Retinal pigment epithelial cell (primary cell): ENCODE data around the gene GRB7.

Source experiments
- DNase-seq: peaks from one replicate; pipeline ENCODE4 v3.0.0-alpha.2; 2010; ENCODE audit warnings: low read depth
- H3K4me3 ChIP-seq: 2 replicates; pipeline ENCODE4 v1.5.1; 2011; ENCODE audit warnings: mild to moderate bottlenecking, low read length, control low read depth, moderate library complexity
- TF ChIP-seq, protein P1 (sequence below): conservative IDR thresholded peaks from 2 replicates; pipeline ENCODE4 v1.5.1; 2011; ENCODE audit warnings: low read depth, low read length, control low read depth, inconsistent platforms

GRB7 gene

DNA sequence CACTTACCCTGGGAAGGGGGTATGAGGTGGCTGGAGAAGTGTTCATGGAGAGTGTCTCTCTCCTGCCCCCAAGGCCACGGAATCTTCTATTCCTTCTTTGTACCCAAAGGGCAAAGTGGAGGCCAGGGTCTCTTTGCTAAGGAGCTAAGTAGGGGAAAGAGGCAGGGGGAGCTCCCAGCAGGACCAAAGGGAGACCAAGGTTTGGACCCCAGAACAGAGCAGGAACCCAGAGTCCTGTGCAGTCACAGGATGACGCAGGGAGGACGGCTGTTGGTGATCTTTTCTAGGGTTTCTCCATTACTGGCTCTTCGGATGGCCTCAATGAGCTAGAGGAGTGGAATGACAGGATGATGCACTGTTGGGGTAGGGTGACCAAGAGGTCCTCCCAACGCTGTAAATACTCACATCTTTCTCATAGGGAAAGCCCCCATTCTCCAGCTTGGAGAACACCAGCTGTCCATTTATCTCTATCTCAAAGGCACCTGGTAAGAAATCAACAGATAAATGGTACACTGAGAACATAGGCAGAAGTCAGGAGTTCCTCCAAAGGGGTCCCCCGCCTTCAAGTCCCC is 8.4 kb upstream of the GRB7 start:
- TF ChIP-seq, protein P1, sequence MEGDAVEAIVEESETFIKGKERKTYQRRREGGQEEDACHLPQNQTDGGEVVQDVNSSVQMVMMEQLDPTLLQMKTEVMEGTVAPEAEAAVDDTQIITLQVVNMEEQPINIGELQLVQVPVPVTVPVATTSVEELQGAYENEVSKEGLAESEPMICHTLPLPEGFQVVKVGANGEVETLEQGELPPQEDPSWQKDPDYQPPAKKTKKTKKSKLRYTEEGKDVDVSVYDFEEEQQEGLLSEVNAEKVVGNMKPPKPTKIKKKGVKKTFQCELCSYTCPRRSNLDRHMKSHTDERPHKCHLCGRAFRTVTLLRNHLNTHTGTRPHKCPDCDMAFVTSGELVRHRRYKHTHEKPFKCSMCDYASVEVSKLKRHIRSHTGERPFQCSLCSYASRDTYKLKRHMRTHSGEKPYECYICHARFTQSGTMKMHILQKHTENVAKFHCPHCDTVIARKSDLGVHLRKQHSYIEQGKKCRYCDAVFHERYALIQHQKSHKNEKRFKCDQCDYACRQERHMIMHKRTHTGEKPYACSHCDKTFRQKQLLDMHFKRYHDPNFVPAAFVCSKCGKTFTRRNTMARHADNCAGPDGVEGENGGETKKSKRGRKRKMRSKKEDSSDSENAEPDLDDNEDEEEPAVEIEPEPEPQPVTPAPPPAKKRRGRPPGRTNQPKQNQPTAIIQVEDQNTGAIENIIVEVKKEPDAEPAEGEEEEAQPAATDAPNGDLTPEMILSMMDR, result no peak
- peak overlapping the region; percentile 62 for H3K4me3 ChIP-seq
- DNase-seq, result no peak

DNA sequence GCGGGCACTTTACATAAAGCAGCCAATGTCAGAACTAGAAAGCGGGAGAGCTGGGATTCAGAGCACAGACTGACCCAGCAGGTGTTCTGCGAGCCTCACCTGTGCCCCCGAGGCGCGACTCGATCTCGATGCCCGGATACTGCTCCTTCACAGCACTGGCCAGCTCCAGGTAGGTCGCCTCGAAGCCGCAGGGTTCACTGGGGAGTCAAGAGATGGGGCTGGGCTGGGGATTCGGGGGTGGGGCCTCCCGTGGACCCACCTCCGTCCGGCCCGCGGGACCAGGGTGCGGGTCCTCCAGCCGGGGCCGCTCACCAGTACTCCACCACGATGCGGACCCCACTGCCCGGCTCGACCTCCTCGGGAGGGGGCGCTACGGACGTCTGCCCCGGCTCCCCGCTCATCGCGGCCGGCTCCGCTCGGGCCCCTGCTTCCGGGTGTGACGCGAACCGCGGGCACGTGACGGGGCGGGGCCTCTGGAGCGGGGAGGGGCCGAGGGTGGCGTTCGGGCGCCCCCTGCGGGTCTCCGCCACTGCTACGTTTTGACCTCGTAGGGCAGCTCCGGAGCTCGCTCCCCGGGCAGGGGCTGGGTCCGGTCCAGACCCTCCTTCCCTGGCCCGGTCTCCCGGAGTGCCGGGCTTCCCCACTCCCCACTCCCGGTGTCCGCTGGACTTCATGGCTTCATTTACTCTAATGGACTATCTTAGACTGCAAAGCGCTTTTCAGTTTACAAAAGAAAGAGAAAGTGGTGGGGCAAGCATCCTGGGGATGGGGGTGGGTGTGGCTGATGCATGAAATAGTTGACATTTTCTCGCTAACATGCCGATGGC is 7.4 kb upstream of the GRB7 start, which contains the start of gene MIEN1:
MIEN1 (minus strand) TSS at position 438 of the 827 bp plus-strand sequence; CDS start at position 401, 37 bp downstream.
- peak; percentile 21 for DNase-seq
- TF ChIP-seq, protein P1, result peak; percentile 70
- peak within 1 kb of the TSS; percentile 62 for H3K4me3 ChIP-seq

DNA sequence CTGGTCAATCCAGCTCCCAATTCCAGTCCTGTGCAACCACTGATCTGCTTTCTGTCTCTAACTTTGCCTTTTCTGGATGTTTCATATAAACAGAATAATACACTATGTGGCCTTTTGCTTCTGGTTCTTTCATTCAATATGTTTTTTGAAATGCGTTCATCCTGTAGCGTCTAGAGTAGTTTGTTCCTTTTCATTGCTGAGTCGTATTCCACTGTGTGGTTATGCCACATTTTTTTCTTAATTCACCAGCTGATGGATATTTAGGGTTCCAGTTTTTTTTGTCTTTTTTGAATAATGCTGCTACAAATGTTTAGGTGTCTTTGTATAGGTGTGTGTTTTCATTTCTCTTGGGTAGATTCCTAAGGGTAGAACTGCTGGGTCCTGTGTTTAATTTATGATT is 5.2 kb upstream of the GRB7 start:
- TF ChIP-seq, protein P1, result no peak
- no peak overlapping the region for H3K4me3 ChIP-seq
- no peak for DNase-seq

DNA sequence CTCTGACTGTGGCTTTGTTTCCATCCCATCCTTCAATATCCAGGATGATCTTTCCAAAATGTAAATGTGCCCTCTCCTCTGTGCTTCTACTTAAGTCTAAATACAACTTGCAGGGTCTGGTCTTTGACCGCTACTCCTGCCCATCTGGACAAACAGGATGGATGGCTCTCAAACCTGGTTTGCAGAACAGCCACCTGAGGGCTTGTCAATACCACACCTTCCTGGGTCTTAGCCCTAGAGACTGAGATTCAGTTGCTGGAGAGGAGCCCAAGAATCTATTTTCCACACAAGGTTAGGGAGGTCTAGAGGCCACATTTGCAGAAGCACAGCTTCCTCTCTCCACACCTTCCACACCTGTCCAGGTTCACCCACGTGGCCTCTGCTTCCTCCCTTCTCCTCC is 1.9 kb upstream of the GRB7 start:
- no peak for DNase-seq

DNA sequence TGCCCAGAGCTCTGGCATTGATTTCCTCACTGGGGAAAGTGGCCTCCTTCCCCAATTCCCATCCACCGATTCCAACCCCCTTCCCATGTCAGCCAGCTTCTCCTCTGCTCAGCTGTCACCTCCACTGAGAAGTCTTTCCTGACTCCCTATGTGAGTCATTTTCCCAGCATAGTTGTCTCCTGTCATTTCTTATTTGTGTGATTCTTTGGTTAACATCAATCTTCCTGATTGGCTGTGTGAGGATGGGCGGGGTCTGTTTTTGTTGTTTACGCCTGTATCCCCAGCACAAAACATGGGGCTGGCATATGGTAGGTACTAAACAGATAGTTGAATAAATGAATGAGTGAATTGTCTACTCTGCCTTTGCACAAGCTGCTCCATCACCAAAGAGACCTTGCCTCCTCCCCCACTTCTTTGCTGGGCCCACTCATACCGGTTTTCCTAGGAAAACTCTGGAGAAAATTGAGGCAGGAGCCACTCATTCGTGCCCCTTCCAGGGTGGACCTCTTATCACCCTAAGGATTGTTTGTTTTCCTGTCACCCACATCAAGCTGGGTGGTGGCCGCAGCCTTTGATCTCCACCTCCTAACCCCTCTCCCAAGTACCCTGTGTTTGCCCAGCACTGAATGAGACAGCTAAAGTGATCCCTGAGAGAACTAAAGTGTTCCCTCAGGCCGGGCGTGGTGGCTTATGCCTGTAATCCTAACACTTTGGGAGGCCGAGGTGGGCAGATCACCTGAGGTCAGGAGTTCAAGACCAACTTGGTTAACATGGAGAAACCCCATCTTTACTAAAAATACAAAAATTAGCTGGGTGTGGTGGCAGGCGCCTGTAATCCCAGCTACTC is 1.2 kb upstream of the GRB7 start:
- TF ChIP-seq, protein P1, result no peak
- no peak overlapping the region for H3K4me3 ChIP-seq
- DNase-seq, result no peak

More for the DNA sequence above, 1.9 kb upstream of the GRB7 start:
- TF ChIP-seq, protein P1, result no peak
- H3K4me3 ChIP-seq, result no peak overlapping the region

DNA sequence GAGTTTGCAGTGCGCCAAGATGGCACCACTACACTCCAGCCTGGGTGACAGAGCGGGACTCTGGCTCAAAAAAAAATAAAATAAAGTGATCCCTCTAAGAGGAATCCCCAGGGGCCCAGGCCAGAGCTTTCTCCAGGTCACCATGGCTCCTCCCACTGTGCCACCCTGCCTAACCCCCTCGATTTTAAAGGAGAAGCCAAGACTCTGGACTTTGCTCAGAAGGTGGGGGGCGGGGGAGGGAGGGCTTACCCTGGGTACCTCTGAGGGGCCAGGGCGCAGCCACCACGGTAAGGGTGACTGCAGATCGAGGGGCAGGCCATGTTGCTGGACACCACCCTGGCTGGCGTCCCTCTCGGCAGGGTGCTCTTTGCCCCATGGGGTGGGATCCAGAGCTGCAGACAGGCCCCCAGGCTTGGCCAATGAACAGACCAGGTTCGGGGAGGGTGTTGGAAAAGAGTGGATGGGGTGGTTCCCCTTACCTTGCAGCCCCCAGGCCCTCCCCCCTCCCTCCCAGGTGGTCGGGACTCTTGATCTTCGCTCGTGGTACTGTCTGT is 455 bp upstream of the GRB7 start:
- peak overlapping the region; percentile 73 for H3K4me3 ChIP-seq
- DNase-seq, result no peak
- TF ChIP-seq, protein P1, result no peak
